GM12878 (cell line): ENCODE data around the gene LMNTD2. TPM values are rescaled to one million over a fixed set of nuclear protein-coding genes. Genes with fewer than 3 reads are reported as not detected.

Source experiments
- ATAC-seq: fragments of 200-7000 bp; cut with Tn5 transposase; 3 replicates; pipeline ENCODE4 v1.9.1; 2020; ENCODE audit warnings: mild to moderate bottlenecking, moderate library complexity
- BruUV-seq: library from RNA; stranded (reverse); fragments of 400-500 nt; replicated peaks from 2 replicates; lab custom pipeline; 2021; lab: Mats Ljungman, UMichigan
- CTCF ChIA-PET: fragments of 300-600 bp; sonication (Branson Sonifier 250); formaldehyde crosslinking; extraction: SDS; loops from one replicate; lab custom pipeline; 2021; ENCODE audit warnings: inconsistent platforms; lab: Yijun Ruan, JAX
- POLR2A ChIA-PET: fragments of 350-600 bp; formaldehyde crosslinking; extraction: SDS; loops from one replicate; lab custom pipeline; 2021; ENCODE audit warnings: inconsistent platforms; lab: Charles Lee
- RAD21 ChIA-PET: fragments of 300-600 bp; sonication (Branson Sonifier 250); formaldehyde crosslinking; loops from one replicate; lab custom pipeline; 2023; ENCODE audit warnings: antibody characterized with exemption; ENCODE audit not compliant: unreplicated experiment; lab: Charles Lee
- SMC1A ChIA-PET: fragments of 300-600 bp; sonication (Branson Sonifier 250); formaldehyde crosslinking; loops from one replicate; lab custom pipeline; 2023; ENCODE audit not compliant: unreplicated experiment, uncharacterized antibody; lab: Charles Lee
- DNase-seq: peaks from one replicate; pipeline ENCODE4 v3.0.0-alpha.2; 2011; ENCODE audit warnings: low read depth, low spot score
- FAIRE-seq: peaks from 3 replicates; lab custom pipeline; 2011; peaks lifted over from hg19 to GRCh38; lab: Jason Lieb, UNC
- H2AFZ ChIP-seq: 2 replicates; pipeline ENCODE4 v1.6.0; 2011; ENCODE audit warnings: low read depth, low read length, control low read depth; ENCODE audit not compliant: control insufficient read depth
- H3K27ac ChIP-seq: 2 replicates; pipeline ENCODE4 v1.5.1; 2011; ENCODE audit warnings: control low read depth; ENCODE audit not compliant: control insufficient read depth, insufficient read depth
- H3K27me3 ChIP-seq, 2 experiments: replicated peaks in 1 of 2; 2 replicates each; pipeline versions ENCODE4 v1.6.0 to v1.6.1; 2011; ENCODE audit warnings: low read length in 1 of 2; ENCODE audit not compliant: control insufficient read depth in 2 of 2, insufficient read depth in 2 of 2
- H3K36me3 ChIP-seq, 2 experiments: 2 replicates each; pipeline ENCODE4 v1.5.1; 2011; ENCODE audit warnings: low read length in 1 of 2; ENCODE audit not compliant: control insufficient read depth in 2 of 2, insufficient read depth in 2 of 2
- H3K4me1 ChIP-seq: 2 replicates; pipeline ENCODE4 v1.6.1; 2011; ENCODE audit warnings: mild to moderate bottlenecking, low read length, moderate library complexity, mixed read lengths; ENCODE audit not compliant: control insufficient read depth, insufficient read depth
- H3K4me2 ChIP-seq: 2 replicates; pipeline ENCODE4 v1.6.0; 2011; ENCODE audit warnings: control low read depth; ENCODE audit not compliant: control insufficient read depth, insufficient read depth
- H3K4me3 ChIP-seq: fragments of 200-600 bp; sonication (generic); 2 replicates; pipeline ENCODE4 v1.5.1; 2016
- H3K79me2 ChIP-seq: 2 replicates; pipeline ENCODE4 v1.6.0; 2011; ENCODE audit warnings: low read length; ENCODE audit not compliant: control insufficient read depth, insufficient read depth
- H3K9ac ChIP-seq: 2 replicates; pipeline ENCODE4 v1.8.0; 2011; ENCODE audit warnings: low read length, control low read depth, mixed read lengths; ENCODE audit not compliant: control insufficient read depth, insufficient read depth
- H3K9me3 ChIP-seq: replicated peaks from 3 replicates; pipeline ENCODE4 v1.5.1; 2011; ENCODE audit warnings: mild to moderate bottlenecking, low read length; ENCODE audit not compliant: control insufficient read depth, insufficient read depth
- H4K20me1 ChIP-seq: 2 replicates; pipeline ENCODE4 v1.6.0; 2011; ENCODE audit not compliant: control insufficient read depth, insufficient read depth
- SMC3 ChIP-seq: IDR thresholded peaks from 2 replicates; pipeline ENCODE4 v1.6.1; 2011; ENCODE audit warnings: low read length, improper control_type of control experiment, borderline replicate concordance
- SUPT20H ChIP-seq: IDR thresholded peaks from 2 replicates; pipeline ENCODE4 v1.6.1; 2011; ENCODE audit warnings: low read depth, mild to moderate bottlenecking, low read length, moderate library complexity, borderline replicate concordance; ENCODE audit not compliant: control insufficient read depth
- TARDBP ChIP-seq: IDR thresholded peaks from 2 replicates; pipeline ENCODE4 v1.6.1; 2016; ENCODE audit warnings: borderline replicate concordance
- ZNF24 ChIP-seq: fragments of 450-650 bp; IDR thresholded peaks from 2 replicates; pipeline ENCODE4 v1.6.1; 2017; ENCODE audit warnings: antibody characterized with exemption, mild to moderate bottlenecking
- ZNF274 ChIP-seq: IDR thresholded peaks from one replicate; pipeline ENCODE4 v1.8.0; 2011; ENCODE audit not compliant: insufficient read length, insufficient read depth
- ZSCAN29 ChIP-seq: fragments of 450-650 bp; IDR thresholded peaks from 2 replicates; pipeline ENCODE4 v1.6.1; 2017; ENCODE audit warnings: mild to moderate bottlenecking, moderate library complexity
- WGBS: methylation state at CpG from one replicate; pipeline ENCODE4 v1.1.6; 2016; ENCODE audit warnings: low lambda C conversion rate; ENCODE audit not compliant: insufficient replicate concordance, insufficient coverage; ENCODE audit errors: missing lambda C conversion rate; 5-methylcytosine and 5-hydroxymethylcytosine counted together
- in situ Hi-C: fragments of 300-500 bp; cut with MboI; formaldehyde crosslinking; loops from 9 replicates; pipeline ENCODE4 v1.14.3; 2018; ENCODE audit warnings: mixed read lengths
- intact Hi-C: fragments of 100-400 bp; cut with micrococcal nuclease; formaldehyde crosslinking; loops from one replicate; pipeline ENCODE4 v1.14.2; 2022; ENCODE audit not compliant: unreplicated experiment
- polyA plus RNA-seq, 11 experiments: library from polyadenylated mRNA; depleted of rRNA in 4 of 11; unstranded in 6 of 11; stranded (reverse) in 5 of 11; fragments of >200 nt; fragmentation: Nextera tagmentation in 4 of 11; fragmentation: Illumina TruSeq in 1 of 11; extraction: Ambion mirVana in 4 of 11; extraction: Trizol in 1 of 11; gene quantifications; 1 replicate in 1 of 11; 2 replicates in 10 of 11; pipeline versions ENCODE4 v1.2.1 to v1.2.3, GENCODE V29; 2011 to 2016; ENCODE audit warnings: inconsistent platforms in 2 of 11, missing spikeins in 2 of 11, low read depth in 1 of 11
- total RNA-seq, 4 experiments: library from RNA; depleted of rRNA in 3 of 4; stranded (reverse); fragments of >200 nt in 3 of 4; fragmentation: Illumina TruSeq in 1 of 4; extraction: Trizol in 1 of 4; gene quantifications; 2 replicates each; pipeline versions ENCODE4 v1.2.1 to v1.2.3, GENCODE V29; 2013 to 2021
- TF ChIP-seq, protein P1 (sequence below): fragments of 450-650 bp; IDR thresholded peaks from 2 replicates; pipeline ENCODE4 v1.6.1; 2017; ENCODE audit warnings: borderline replicate concordance

LMNTD2 gene
- total and polyA plus RNA-seq, 10 of the 15 experiments (the other 5 are each of a cell fraction or from before 2014, with no cell fraction given) = 0.22 to 4.1 (median 1.3) TPM; not detected in 2

- H3K27me3 ChIP-seq = no peaks in the 10 kb centered on the region
- DNase-seq = no peak
- H3K27ac ChIP-seq = no peak overlapping the region
- H3K9ac ChIP-seq = no peak overlapping the region
- no peaks in the 10 kb centered on the region for H4K20me1 ChIP-seq
- intact Hi-C loops = no loop called here
- H3K4me1 ChIP-seq = peaks cover 20% of the 10 kb centered on the region
- H3K79me2 ChIP-seq = peaks cover 16% of the 10 kb centered on the region
- TF ChIP-seq SUPT20H = no peak
- TF ChIP-seq, protein P1, sequence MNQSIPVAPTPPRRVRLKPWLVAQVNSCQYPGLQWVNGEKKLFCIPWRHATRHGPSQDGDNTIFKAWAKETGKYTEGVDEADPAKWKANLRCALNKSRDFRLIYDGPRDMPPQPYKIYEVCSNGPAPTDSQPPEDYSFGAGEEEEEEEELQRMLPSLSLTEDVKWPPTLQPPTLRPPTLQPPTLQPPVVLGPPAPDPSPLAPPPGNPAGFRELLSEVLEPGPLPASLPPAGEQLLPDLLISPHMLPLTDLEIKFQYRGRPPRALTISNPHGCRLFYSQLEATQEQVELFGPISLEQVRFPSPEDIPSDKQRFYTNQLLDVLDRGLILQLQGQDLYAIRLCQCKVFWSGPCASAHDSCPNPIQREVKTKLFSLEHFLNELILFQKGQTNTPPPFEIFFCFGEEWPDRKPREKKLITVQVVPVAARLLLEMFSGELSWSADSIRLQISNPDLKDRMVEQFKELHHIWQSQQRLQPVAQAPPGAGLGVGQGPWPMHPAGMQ = no peak
- TF ChIP-seq SMC3 = no peak
- TF ChIP-seq TARDBP = no peak
- no peak for TF ChIP-seq ZNF24
- TF ChIP-seq ZSCAN29 = no peak
- no peak for TF ChIP-seq ZNF274
- H2AFZ ChIP-seq = no peak overlapping the region
- H3K36me3 ChIP-seq = peaks cover 0 to 12% of the 10 kb centered on the region in 2 experiments; a peak in 3 of 4 replicates
- ChIA-PET POLR2A (no interaction called here), RAD21 (no interaction called here), CTCF (interaction anchor here (1.3 kb wide), 1 partner anchor 14 kb away, joined by 3 read pairs; no protein-coding TSS in a partner anchor), SMC1A (interaction anchor here (2.1 kb wide), 1 partner anchor 14 kb away, joined by 5 read pairs; no protein-coding TSS in a partner anchor)
- FAIRE-seq = no peak
- in situ Hi-C loops = no loop called here
- H3K4me2 ChIP-seq = peak overlapping the region; percentile 89; the same call in 1 of the 2 replicates
- no peaks in the 10 kb centered on the region for H3K9me3 ChIP-seq
- ATAC-seq = no peak
- BruUV-seq = no TSS peak
- no peak overlapping the region for H3K4me3 ChIP-seq
- WGBS = 96% methylated on average over 23 of the region's 33 CpGs
Measured at GRCh38 chr11:532986-533585, 27.5 kb downstream of the LMNTD2 start.
